Measurements from ENCODE around the gene NAGA. TPM values are rescaled to one million over a fixed set of nuclear protein-coding genes. Genes with fewer than 3 reads are reported as not detected.
A peak's percentile ranks its signal among the peaks of the same experiment; 100 is the strongest.

NAGA gene
- total and polyA plus RNA-seq, 5 donors from 2014 or later, result 12.7 to 29.0 (median 25.1) TPM

GRCh38 chr22:42080287-42080686, 9.7 kb upstream of the NAGA start:
- no peaks in the 10 kb centered on the region for H3K9me3 Mint-ChIP-seq
- peaks cover 27% of the 10 kb centered on the region for H3K36me3 ChIP-seq (ENCODE audit: control insufficient read depth, insufficient read depth, low read length)

GRCh38 chr22:42079319-42080251, 9.0 kb upstream of the NAGA start, which contains the start of gene SMDT1:
Gene SMDT1, plus strand, starts transcription at chr22:42079700. Its CDS starts 69 bp downstream, at chr22:42079769.
- peak within 1 kb of the TSS; percentile 99 for H3K4me3 ChIP-seq (ENCODE audit: low read depth, low read length)
- peaks cover 20% of the 10 kb centered on the region for H3K36me3 ChIP-seq (ENCODE audit: control insufficient read depth, insufficient read depth, low read length)
- ATAC-seq (ENCODE audit: low read depth in 2 of 2) (peak; percentile 92), DNase-seq (peak; percentile 98 to 100 (median 100))
- Mint-ChIP-seq H3K9me3 (no peaks in the 10 kb centered on the region), H3K27me3 (peaks cover 7% of the 10 kb centered on the region), H3K27ac (peak within 1 kb of the TSS; percentile 98 to 99 (median 99)), H3K4me1 (peaks cover 6 to 60% (median 30%) of the 10 kb centered on the region in 4 donors), H3K36me3 (peaks cover 22% of the 10 kb centered on the region), H3K4me3 (peak within 1 kb of the TSS; percentile 90 to 97 (median 94))
- no peaks in the 10 kb centered on the region for H3K27me3 ChIP-seq (ENCODE audit: control insufficient read depth, insufficient read depth, low read length)
- peaks cover 33% of the 10 kb centered on the region for H3K4me1 ChIP-seq (ENCODE audit: control insufficient read depth, insufficient read depth, low read length, poor library complexity, severe bottlenecking)
- H3K27ac ChIP-seq (ENCODE audit: insufficient read depth, low read length, poor library complexity, severe bottlenecking), result peak within 1 kb of the TSS; percentile 98
- no peaks in the 10 kb centered on the region for H3K9me3 ChIP-seq (ENCODE audit: control insufficient read depth in 2 of 2, low read length in 2 of 2)

More at GRCh38 chr22:42080287-42080686, 9.7 kb upstream of the NAGA start:
- Mint-ChIP-seq H3K36me3 (peaks cover 26% of the 10 kb centered on the region), H3K4me3 (peak overlapping the region; percentile 90 to 97 (median 94)), H3K4me1 (peaks cover 6 to 53% (median 25%) of the 10 kb centered on the region in 4 donors), H3K27me3 (peaks cover 7% of the 10 kb centered on the region), H3K27ac (peak overlapping the region; percentile 98 to 99 (median 99))
- DNase-seq (peak in 1 of 3 donors; percentile 42), ATAC-seq (ENCODE audit: low read depth in 2 of 2) (no peak)
- H3K27me3 ChIP-seq (ENCODE audit: control insufficient read depth, insufficient read depth, low read length), result no peaks in the 10 kb centered on the region
- peak overlapping the region; percentile 98 for H3K27ac ChIP-seq (ENCODE audit: insufficient read depth, low read length, poor library complexity, severe bottlenecking)
- no peaks in the 10 kb centered on the region for H3K9me3 ChIP-seq (ENCODE audit: control insufficient read depth in 2 of 2, low read length in 2 of 2)
- H3K4me3 ChIP-seq (ENCODE audit: low read depth, low read length), result peak overlapping the region; percentile 99
- H3K4me1 ChIP-seq (ENCODE audit: control insufficient read depth, insufficient read depth, low read length, poor library complexity, severe bottlenecking), result peaks cover 26% of the 10 kb centered on the region

- H3K27me3 ChIP-seq (ENCODE audit: control insufficient read depth, insufficient read depth, low read length), result no peaks in the 10 kb centered on the region
- peak overlapping the region; percentile 98 for H3K27ac ChIP-seq (ENCODE audit: insufficient read depth, low read length, poor library complexity, severe bottlenecking)
- no peak for ATAC-seq (ENCODE audit: low read depth in 2 of 2)
- peak overlapping the region; percentile 68 for H3K4me3 ChIP-seq (ENCODE audit: low read depth, low read length)
- H3K9me3 ChIP-seq (ENCODE audit: control insufficient read depth in 2 of 2, low read length in 2 of 2), result no peaks in the 10 kb centered on the region
- H3K36me3 ChIP-seq (ENCODE audit: control insufficient read depth, insufficient read depth, low read length), result peaks cover 14% of the 10 kb centered on the region
- Mint-ChIP-seq H3K27me3 (peaks cover 7% of the 10 kb centered on the region), H3K4me1 (peaks cover 6 to 58% (median 28%) of the 10 kb centered on the region in 4 donors), H3K27ac (peak overlapping the region; percentile 98 to 99 (median 99)), H3K9me3 (no peaks in the 10 kb centered on the region), H3K36me3 (peaks cover 15% of the 10 kb centered on the region), H3K4me3 (peak overlapping the region; percentile 90 to 97 (median 94))
- peaks cover 42% of the 10 kb centered on the region for H3K4me1 ChIP-seq (ENCODE audit: control insufficient read depth, insufficient read depth, low read length, poor library complexity, severe bottlenecking)
- DNase-seq, result no peak
Observed at GRCh38 chr22:42078469-42079318, 8.1 kb upstream of the NAGA start.

- Histone ChIP-seq H3K9me3 (ENCODE audit: control insufficient read depth in 2 of 2, low read length in 2 of 2) (no peaks in the 10 kb centered on the region), H3K27me3 (ENCODE audit: control insufficient read depth, insufficient read depth, low read length) (no peaks in the 10 kb centered on the region), H3K27ac (ENCODE audit: insufficient read depth, low read length, poor library complexity, severe bottlenecking) (peak overlapping the region; percentile 98), H3K36me3 (ENCODE audit: control insufficient read depth, insufficient read depth, low read length) (peaks cover 3% of the 10 kb centered on the region), H3K4me3 (ENCODE audit: low read depth, low read length) (no peak overlapping the region), H3K4me1 (ENCODE audit: control insufficient read depth, insufficient read depth, low read length, poor library complexity, severe bottlenecking) (peaks cover 44% of the 10 kb centered on the region)
- Mint-ChIP-seq H3K36me3 (peaks cover 11% of the 10 kb centered on the region), H3K27ac (peak overlapping the region in 2 of 3 donors; percentile 67 to 99), H3K4me3 (peak overlapping the region in 1 of 4 donors; percentile 29), H3K27me3 (peaks cover 7% of the 10 kb centered on the region), H3K4me1 (peaks cover 6 to 61% (median 30%) of the 10 kb centered on the region in 4 donors), H3K9me3 (no peaks in the 10 kb centered on the region)
- ATAC-seq (ENCODE audit: low read depth in 2 of 2) (no peak), DNase-seq (no peak)
Observed at GRCh38 chr22:42077486-42078125, 7.0 kb upstream of the NAGA start.

GRCh38 chr22:42076764-42077485, 6.3 kb upstream of the NAGA start:
- Mint-ChIP-seq H3K27me3 (peaks cover 7% of the 10 kb centered on the region), H3K4me1 (peaks cover 6 to 54% (median 27%) of the 10 kb centered on the region in 4 donors), H3K36me3 (peaks cover 7% of the 10 kb centered on the region), H3K27ac (no peak overlapping the region), H3K9me3 (no peaks in the 10 kb centered on the region), H3K4me3 (peak overlapping the region in 1 of 4 donors; percentile 86)
- H3K27me3 ChIP-seq (ENCODE audit: control insufficient read depth, insufficient read depth, low read length), result no peaks in the 10 kb centered on the region
- H3K4me3 ChIP-seq (ENCODE audit: low read depth, low read length), result no peak overlapping the region
- H3K4me1 ChIP-seq (ENCODE audit: control insufficient read depth, insufficient read depth, low read length, poor library complexity, severe bottlenecking), result peaks cover 44% of the 10 kb centered on the region
- H3K9me3 ChIP-seq (ENCODE audit: control insufficient read depth in 2 of 2, low read length in 2 of 2), result no peaks in the 10 kb centered on the region
- DNase-seq (no peak), ATAC-seq (ENCODE audit: low read depth in 2 of 2) (no peak)
- H3K27ac ChIP-seq (ENCODE audit: insufficient read depth, low read length, poor library complexity, severe bottlenecking), result no peak overlapping the region
- H3K36me3 ChIP-seq (ENCODE audit: control insufficient read depth, insufficient read depth, low read length), result no peaks in the 10 kb centered on the region

- DNase-seq, result no peak
- Mint-ChIP-seq H3K4me3 (peak overlapping the region; percentile 49 to 86 (median 75)), H3K36me3 (peaks cover 3% of the 10 kb centered on the region), H3K9me3 (no peaks in the 10 kb centered on the region), H3K27ac (peak overlapping the region; percentile 33 to 92 (median 69)), H3K27me3 (peaks cover 6% of the 10 kb centered on the region), H3K4me1 (peaks cover 5 to 53% (median 28%) of the 10 kb centered on the region in 4 donors)
- peak overlapping the region; percentile 15 for H3K4me3 ChIP-seq (ENCODE audit: low read depth, low read length)
- peak overlapping the region; percentile 41 for H3K27ac ChIP-seq (ENCODE audit: insufficient read depth, low read length, poor library complexity, severe bottlenecking)
- no peaks in the 10 kb centered on the region for H3K9me3 ChIP-seq (ENCODE audit: control insufficient read depth in 2 of 2, low read length in 2 of 2)
- H3K36me3 ChIP-seq (ENCODE audit: control insufficient read depth, insufficient read depth, low read length), result no peaks in the 10 kb centered on the region
- no peak for ATAC-seq (ENCODE audit: low read depth in 2 of 2)
- H3K4me1 ChIP-seq (ENCODE audit: control insufficient read depth, insufficient read depth, low read length, poor library complexity, severe bottlenecking), result peaks cover 51% of the 10 kb centered on the region
- H3K27me3 ChIP-seq (ENCODE audit: control insufficient read depth, insufficient read depth, low read length), result no peaks in the 10 kb centered on the region
Observed at GRCh38 chr22:42074846-42075676, 4.4 kb upstream of the NAGA start.
